EH (cell line): ENCODE results near the gene MLST8.
A peak's percentile ranks its signal among the peaks of the same experiment; 100 is the strongest.
"Not testable (repeated sequence)": the region's sequence is repeated elsewhere in the genome, so short reads cannot be mapped to it uniquely, and the experiment has no call there.

Source experiments
- DNase-seq: peaks from one replicate; pipeline ENCODE4 v3.0.0-alpha.2; 2015; ENCODE audit warnings: low read depth

Gene MLST8

GRCh38 chr16:2232094-2232990 lies 27.1 kb downstream of the MLST8 start:
- DNase-seq = no peak

- no peak for DNase-seq
These were observed 28.0 kb downstream of the MLST8 start for GRCh38 chr16:2233046-2233775.

- DNase-seq = no peak
These were observed 28.9 kb downstream of the MLST8 start for GRCh38 chr16:2233872-2234812.

- DNase-seq = no peak
These were observed 29.5 kb downstream of the MLST8 start for GRCh38 chr16:2234813-2235170.

- no peak for DNase-seq
These were observed 30.0 kb downstream of the MLST8 start for GRCh38 chr16:2235234-2235651.

- DNase-seq = no peak
These were observed 30.6 kb downstream of the MLST8 start for GRCh38 chr16:2235695-2236336.

GRCh38 chr16:2236337-2237101 lies 31.3 kb downstream of the MLST8 start, which contains the start of gene DNASE1L2:
Gene DNASE1L2 (plus strand): TSS chr16:2236444. CDS start chr16:2236817, 373 bp downstream.
- DNase-seq = peak; percentile 50

GRCh38 chr16:2237102-2237482 lies 31.8 kb downstream of the MLST8 start:
- DNase-seq = no peak

GRCh38 chr16:2237493-2238149 lies 32.4 kb downstream of the MLST8 start:
- DNase-seq = no peak

GRCh38 chr16:2238150-2238837 lies 33.0 kb downstream of the MLST8 start:
- DNase-seq = no peak

- DNase-seq = no peak
These were observed 33.8 kb downstream of the MLST8 start for GRCh38 chr16:2238838-2239675.

GRCh38 chr16:2240331-2240730 lies 35.1 kb downstream of the MLST8 start:
- not testable (repeated sequence) for DNase-seq

- no peak for DNase-seq
These were observed 37.3 kb downstream of the MLST8 start for GRCh38 chr16:2242598-2242997.

- DNase-seq = no peak
These were observed 37.8 kb downstream of the MLST8 start for GRCh38 chr16:2243031-2243528.

- DNase-seq = no peak
These were observed 38.5 kb downstream of the MLST8 start for GRCh38 chr16:2243781-2244180.

- no peak for DNase-seq
These were observed 39.0 kb downstream of the MLST8 start for GRCh38 chr16:2244301-2244700.

- DNase-seq = no peak
These were observed 39.9 kb downstream of the MLST8 start for GRCh38 chr16:2244926-2245795.
